ENCODE data around the gene ACOT7.
"Not testable (repeated sequence)": the region's sequence is repeated elsewhere in the genome, so short reads cannot be mapped to it uniquely, and the experiment has no call there.

Gene ACOT7

DNA sequence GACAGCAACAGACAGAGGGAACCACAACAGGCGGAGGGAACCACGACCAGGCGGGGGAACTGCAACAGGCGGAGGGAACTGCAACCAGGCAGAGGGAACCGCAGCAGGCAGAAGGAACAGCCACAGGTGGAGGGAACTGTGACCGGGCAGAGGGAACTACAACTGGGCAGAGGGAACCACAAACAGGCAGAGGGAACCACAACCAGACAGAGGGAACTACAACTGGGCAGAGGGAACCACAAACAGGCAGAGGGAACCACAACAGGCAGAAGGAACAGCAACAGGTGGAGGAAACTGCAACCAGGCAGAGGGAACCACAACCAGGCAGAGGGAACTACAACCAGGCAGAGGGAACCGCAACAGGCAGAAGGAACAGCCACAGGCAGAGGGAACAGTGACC is 85.9 kb downstream of the ACOT7 start:
- DNase-seq, result not testable (repeated sequence)

DNA sequence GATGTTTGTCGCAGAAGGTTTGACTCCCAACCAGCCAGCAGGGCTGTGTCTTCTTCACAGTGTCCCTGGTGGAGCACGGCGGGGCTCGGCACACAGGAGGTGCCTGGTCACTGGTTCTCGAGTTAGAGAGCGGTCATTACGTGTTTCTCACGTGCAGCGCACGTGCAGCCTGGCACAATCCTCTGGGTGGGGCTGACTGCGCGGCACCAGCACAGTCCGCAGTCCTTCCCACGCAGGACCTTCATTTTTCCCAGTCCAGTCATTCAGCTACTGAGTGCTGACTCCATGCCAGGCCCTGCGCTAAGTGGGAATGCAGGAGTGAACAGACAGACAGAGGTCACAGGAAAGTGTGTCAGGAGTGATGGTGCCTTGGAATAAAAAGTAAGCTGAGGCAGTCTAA is 86.5 kb downstream of the ACOT7 start:
- DNase-seq, result no peak

GRCh38 chr1:6303397-6304012 is 90.1 kb downstream of the ACOT7 start:
- DNase-seq, result no peak

- no peak for DNase-seq
These were observed 91.0 kb downstream of the ACOT7 start for GRCh38 chr1:6302568-6302967.

DNA sequence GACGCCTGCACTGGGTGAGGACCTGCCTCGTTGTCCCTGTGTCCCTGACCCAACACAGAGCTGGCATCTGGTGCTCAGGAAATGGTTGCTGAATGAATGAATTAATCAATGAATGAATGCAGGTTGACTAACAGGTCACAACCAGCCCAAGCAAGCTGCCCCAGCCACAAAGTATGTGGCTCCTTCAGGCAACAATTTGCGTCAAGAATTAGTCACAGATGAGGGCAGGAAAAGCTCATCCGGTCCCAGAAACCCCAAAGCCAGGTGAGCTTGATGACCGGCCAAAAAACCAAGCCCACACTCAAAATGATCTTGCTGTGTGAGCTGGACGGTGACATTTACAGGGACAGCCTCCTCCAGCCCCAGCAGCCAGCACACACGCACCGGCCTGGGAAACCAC is 92.0 kb downstream of the ACOT7 start:
- DNase-seq, result no peak

GRCh38 chr1:6300342-6301048 is 93.1 kb downstream of the ACOT7 start:
- no peak for DNase-seq

DNA sequence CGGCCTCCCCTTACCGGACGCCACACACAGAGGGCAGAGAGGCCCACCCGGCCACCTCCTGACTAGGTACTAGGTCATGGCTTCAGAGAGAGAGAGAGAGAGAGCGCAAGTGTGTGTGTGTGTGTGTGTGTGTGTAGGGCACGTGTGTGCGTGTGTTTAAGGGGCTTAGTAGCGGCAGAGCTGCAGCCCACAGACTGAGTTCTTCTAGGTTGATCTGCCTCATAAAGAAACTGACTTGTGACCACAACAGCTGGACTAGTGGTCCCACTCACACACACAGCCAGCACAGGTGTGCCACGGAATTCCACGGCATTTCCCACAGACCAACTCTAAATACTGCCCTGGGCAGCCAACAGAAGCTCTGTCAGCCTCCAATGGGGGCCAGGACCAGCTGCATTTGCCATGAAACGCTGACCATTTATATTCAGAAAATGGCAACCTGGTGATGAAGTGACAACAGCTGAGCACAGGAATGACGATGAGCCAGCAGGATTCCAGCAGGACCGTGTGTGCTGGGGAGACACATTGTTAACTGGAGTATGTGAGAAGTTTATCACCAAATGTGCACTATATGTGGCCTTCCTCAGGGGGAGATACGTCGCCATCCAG is 93.9 kb downstream of the ACOT7 start:
- no peak for DNase-seq

GRCh38 chr1:6298940-6299465 is 94.6 kb downstream of the ACOT7 start:
- no peak for DNase-seq

DNA sequence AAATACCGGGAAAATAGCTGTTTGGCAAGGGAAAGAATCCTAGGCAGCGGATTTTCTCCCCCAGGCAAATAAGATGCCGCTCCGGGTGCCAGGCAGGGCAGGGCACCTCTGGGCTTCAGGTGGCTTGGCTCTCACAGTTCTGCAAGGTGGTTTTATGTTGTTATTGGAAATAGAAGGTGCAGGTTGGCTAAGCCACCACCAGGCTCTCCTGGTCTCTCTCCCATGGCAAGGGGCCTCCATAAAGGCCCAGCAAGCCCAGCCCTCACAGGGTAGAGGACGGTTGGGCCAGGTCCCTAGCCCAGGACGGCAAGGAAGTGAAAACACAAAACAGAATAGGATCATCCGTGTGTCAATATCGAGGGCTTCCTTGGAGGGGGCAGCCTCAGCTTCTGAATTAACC is 95.0 kb downstream of the ACOT7 start:
- no peak for DNase-seq

DNA sequence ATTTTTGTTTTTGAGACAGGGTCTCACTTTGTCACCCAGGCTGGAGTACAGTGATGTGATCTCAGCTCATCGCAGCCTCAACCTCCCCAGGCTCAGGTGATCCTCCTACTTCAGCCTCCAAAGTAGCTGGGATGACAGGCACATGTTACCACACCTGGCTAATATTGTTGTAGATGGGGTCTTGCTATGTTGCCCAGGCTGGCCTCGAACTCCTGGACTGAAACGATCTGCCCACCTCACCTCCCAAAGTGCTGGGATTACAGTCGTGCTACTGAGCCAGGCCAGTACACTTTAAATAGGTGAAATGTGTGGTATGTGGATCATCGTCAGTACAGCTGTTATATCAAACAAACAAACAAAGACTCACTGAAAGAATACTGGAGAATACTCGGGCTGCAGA is 97.7 kb downstream of the ACOT7 start:
- DNase-seq, result no peak

- DNase-seq, result no peak
These were observed 98.5 kb downstream of the ACOT7 start for GRCh38 chr1:6294890-6295556.

DNA sequence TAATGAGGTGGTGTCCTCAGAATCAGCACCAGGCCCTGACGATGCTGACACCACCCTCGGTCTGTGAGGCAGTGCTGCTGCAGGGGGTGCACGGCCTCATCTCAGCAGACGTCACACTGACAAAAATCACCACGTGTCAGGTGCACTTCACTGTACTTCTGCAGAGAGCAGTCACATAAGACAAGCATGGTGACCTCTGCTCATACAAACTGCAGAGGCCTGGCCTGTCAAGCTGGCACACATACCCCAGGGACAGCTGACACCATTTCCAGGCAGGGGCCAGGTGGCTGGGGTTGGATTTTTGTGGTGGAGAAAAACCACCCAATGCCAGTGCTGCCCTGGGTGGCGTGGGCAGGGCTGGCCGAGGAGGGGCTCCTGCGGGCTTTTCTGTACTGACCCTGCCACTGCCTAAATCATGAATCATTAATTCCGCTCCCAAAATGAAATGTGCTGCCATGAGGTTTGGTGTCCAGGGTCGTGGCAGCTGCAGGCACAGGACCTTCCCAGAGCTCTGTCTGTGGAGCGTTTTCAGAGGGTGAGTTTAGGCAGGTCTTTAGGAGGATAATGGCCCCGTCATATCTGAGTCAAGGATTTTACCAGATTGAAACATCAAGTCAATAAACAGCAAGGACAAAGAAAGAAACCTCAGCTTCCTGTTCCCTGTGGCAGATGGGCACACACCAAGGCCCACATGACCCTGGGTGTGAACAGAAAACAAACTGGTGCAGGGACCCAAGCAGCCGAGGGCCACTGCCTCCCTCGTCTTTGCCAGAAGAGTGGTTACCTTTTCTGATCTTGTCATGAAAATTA is 99.3 kb downstream of the ACOT7 start:
- DNase-seq, result no peak

DNA sequence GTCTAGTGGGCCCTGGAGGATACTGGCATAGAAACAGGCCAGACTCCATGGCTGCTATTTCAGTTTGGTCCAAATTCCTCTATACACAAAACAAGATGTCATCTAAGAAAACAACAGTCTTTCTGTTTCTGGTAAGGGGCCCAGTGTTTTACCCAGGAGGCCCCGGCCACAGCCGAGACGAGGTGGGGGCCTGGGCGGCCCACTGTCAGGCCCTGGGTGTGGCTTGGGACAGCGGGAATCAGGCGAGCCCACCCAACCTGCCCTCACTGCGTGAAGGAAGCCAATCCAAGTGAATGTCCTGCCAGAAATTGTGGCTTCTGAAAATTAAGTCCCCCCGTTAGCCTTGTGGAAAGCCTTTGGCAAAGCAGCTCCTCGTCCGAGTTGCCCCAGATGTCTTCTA is 101.5 kb downstream of the ACOT7 start:
- no peak for DNase-seq

DNA sequence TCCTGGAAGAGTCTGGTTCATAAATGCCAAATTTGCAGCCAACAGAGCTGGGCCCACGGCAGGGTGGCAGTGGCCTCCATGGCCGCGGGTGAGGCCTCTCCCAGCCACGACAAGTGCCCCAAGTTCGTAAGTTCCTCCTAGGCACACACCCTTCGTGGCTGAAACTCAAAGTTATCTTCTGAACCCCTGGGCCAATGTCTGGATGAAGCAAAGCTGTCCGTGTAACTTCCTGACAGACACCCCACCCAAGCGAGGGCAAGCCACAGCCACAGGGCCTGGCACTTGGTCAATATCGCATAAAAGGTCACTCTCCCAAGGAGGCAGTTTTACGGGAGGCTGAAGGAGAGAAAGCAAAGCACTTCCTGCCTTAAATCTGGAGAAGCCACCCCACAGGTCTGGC is 104.9 kb downstream of the ACOT7 start:
- DNase-seq, result no peak

DNA sequence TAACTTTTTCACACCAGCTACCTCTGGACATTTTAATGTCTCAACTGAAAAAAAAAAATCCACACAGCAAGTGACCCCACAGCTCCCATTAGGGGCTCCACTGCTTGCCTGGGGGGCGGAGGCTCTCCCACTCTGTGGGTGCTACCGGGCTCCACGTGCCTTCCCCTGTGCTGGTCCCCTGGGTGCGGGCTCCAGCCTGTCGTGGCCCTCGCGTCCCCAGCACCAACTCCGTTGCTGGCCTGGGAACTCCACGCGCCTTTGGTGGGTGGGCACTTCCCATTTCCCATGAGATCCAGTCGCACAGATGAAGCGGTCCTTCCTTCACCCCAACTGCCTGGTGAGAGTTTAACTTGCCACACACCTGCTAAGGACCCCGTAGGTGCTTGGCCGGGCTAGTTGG is 105.5 kb downstream of the ACOT7 start:
- DNase-seq, result no peak

GRCh38 chr1:6287431-6287886 is 106.1 kb downstream of the ACOT7 start:
- DNase-seq, result no peak

GRCh38 chr1:6287029-6287428 is 106.5 kb downstream of the ACOT7 start:
- DNase-seq, result no peak

GRCh38 chr1:6286266-6286665 is 107.3 kb downstream of the ACOT7 start:
- DNase-seq, result no peak

- no peak for DNase-seq
These were observed 108.2 kb downstream of the ACOT7 start for GRCh38 chr1:6285336-6285735.

DNA sequence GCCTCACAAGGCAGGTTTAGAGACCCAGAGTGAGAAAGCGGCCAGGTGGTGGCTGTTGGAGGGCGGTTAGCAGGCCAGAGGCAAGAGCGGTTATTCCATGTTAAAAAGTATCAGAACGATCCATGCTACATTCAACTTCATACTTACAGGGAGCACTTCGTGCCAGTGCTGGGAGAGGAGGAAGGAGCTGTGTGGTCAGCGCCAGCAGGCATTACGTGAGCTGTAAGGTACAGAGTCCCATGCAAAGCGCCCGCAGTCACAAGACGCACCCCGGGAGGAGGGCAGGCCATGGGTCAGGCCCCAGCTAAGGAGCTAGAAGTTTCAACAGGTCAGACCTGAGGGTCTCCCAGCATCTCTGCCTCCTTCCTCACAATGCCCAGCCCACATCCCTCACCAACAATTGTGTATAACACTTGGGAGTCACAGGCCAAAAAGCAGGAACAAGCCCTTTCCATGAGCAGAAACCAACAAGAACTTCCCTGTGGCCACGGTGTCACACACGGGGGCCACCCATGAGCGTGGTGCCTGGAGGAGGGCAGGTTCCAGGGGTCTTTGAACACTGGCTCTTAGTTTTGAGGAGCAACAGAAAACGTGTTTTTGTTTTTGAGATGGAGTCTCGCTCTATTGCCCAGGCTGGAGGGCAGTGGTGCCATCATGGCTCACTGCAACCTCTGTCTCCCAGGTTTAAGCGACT is 110.8 kb downstream of the ACOT7 start:
- DNase-seq, result no peak

DNA sequence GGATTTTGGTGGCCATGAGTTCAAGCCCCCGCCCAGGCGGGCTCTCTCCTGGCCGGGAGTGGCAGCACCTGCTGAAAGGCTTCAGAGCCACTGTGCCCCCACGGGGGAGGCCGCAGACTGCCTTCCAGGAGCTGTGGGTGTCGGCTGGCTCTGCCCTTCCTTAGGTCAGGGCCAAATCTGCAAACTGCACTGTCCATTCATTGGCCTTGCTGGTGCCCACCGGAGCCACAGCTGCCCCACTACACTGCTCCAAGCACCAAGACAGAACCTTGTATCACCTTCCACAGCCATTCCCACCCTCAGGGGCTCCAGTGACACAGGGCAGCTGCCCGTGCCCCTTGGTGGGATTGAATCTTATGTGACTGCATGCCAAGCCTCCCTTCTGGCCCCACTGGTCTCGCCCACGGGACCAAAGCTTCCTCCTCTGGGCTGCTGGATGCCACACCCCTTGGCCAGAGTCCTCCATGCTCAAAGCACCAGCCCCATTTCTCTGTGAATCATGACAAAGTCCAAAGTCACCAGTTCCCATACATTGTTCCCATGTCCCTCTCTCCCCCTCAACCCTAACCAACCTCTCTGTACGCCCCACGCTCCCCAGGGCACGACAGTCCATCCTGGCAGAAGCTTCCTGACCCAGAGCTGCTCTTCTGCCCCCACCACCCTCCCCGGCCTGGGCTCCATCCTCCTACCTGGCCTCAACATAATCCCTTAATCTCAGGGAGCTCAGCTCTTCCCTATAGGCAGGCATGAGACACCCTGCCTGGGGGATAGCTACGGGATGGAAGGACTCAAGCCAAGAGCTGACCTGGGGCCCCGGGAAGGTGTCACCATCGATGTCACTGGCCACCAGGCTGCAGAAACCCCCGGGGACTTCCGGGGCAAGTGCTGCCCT is 111.8 kb downstream of the ACOT7 start:
- no peak for DNase-seq

Measured in stimulated activated CD4-positive, alpha-beta T cell treated with anti-CD3 and anti-CD28 coated beads, Interleukin-15, amount 100 ng/mL, for 24 hours (primary cell).